Measurements from ENCODE around the gene PLA2G4D.
A peak's percentile ranks its signal among the peaks of the same experiment; 100 is the strongest.

The PLA2G4D gene

GRCh38 chr15:42056934-42057798, 37.2 kb downstream of the PLA2G4D start:
- peak; percentile 17 to 32 (median 20) for DNase-seq (ENCODE audit: low read depth in 3 of 3)

- DNase-seq (ENCODE audit: low read depth in 3 of 3) = no peak
Observed at GRCh38 chr15:42053914-42054313, 40.4 kb downstream of the PLA2G4D start.

- no peak for DNase-seq (ENCODE audit: low read depth in 3 of 3)
Observed at GRCh38 chr15:42053010-42053409, 41.4 kb downstream of the PLA2G4D start.

- no peak for DNase-seq (ENCODE audit: low read depth in 3 of 3)
Observed at GRCh38 chr15:42050484-42051255, 43.7 kb downstream of the PLA2G4D start.

- no peak for DNase-seq (ENCODE audit: low read depth in 3 of 3)
Observed at GRCh38 chr15:42048821-42049200, 45.6 kb downstream of the PLA2G4D start.

GRCh38 chr15:42048080-42048820, 46.1 kb downstream of the PLA2G4D start:
- no peak for DNase-seq (ENCODE audit: low read depth in 3 of 3)

GRCh38 chr15:42046597-42046996, 47.8 kb downstream of the PLA2G4D start:
- no peak for DNase-seq (ENCODE audit: low read depth in 3 of 3)

- DNase-seq (ENCODE audit: low read depth in 3 of 3) = no peak
Observed at GRCh38 chr15:42045211-42045615, 49.1 kb downstream of the PLA2G4D start.

- no peak for DNase-seq (ENCODE audit: low read depth in 3 of 3)
Observed at GRCh38 chr15:42042602-42043400, 51.6 kb downstream of the PLA2G4D start.

GRCh38 chr15:42038401-42038800, 56.0 kb downstream of the PLA2G4D start:
- no peak for DNase-seq (ENCODE audit: low read depth in 3 of 3)

- DNase-seq (ENCODE audit: low read depth in 3 of 3) = no peak
Observed at GRCh38 chr15:42037656-42038055, 56.7 kb downstream of the PLA2G4D start.

GRCh38 chr15:42036966-42037365, 57.4 kb downstream of the PLA2G4D start:
- DNase-seq (ENCODE audit: low read depth in 3 of 3) = no peak

GRCh38 chr15:42036112-42036905, 58.1 kb downstream of the PLA2G4D start:
- no peak for DNase-seq (ENCODE audit: low read depth in 3 of 3)

GRCh38 chr15:42035435-42035761, 59.0 kb downstream of the PLA2G4D start:
- no peak for DNase-seq (ENCODE audit: low read depth in 3 of 3)

GRCh38 chr15:42034628-42035434, 59.5 kb downstream of the PLA2G4D start:
- DNase-seq (ENCODE audit: low read depth in 3 of 3) = no peak

GRCh38 chr15:42033214-42033873, 61.0 kb downstream of the PLA2G4D start:
- DNase-seq (ENCODE audit: low read depth in 3 of 3) = no peak

GRCh38 chr15:42032376-42033213, 61.8 kb downstream of the PLA2G4D start:
- DNase-seq (ENCODE audit: low read depth in 3 of 3) = no peak

- DNase-seq (ENCODE audit: low read depth in 3 of 3) = no peak
Observed at GRCh38 chr15:42031198-42031915, 63.0 kb downstream of the PLA2G4D start.

Data from stimulated activated CD4-positive, alpha-beta T cell treated with anti-CD3 and anti-CD28 coated beads, TNF-alpha, amount 100 ng/mL, for 4 hours (primary cell).